ENCODE data around the gene CD101. TPM values are rescaled to one million over a fixed set of nuclear protein-coding genes. Genes with fewer than 3 reads are reported as not detected.

CD101 gene
- total RNA-seq, 1 donor from 2014 or later, result 0.53 TPM

GRCh38 chr1:116988248-116988647, 13.3 kb upstream of the CD101 start:
- no peak for FAIRE-seq
- no peak for TF ChIP-seq CTCF (IDR thresholded peaks at IDR 0.05; ENCODE audit: insufficient read depth, low read length, severe bottlenecking)
- Histone ChIP-seq H3K27me3 (ENCODE audit: control insufficient read depth, insufficient read depth, low read length) (no peaks in the 10 kb centered on the region), H3K36me3 (ENCODE audit: control insufficient read depth, insufficient read depth, low read length) (peaks cover 21% of the 10 kb centered on the region), H3K4me3 (ENCODE audit: low read depth, low read length) (no peak overlapping the region)
- DNase-seq (ENCODE audit: low read depth), result peak; percentile 29

DNA sequence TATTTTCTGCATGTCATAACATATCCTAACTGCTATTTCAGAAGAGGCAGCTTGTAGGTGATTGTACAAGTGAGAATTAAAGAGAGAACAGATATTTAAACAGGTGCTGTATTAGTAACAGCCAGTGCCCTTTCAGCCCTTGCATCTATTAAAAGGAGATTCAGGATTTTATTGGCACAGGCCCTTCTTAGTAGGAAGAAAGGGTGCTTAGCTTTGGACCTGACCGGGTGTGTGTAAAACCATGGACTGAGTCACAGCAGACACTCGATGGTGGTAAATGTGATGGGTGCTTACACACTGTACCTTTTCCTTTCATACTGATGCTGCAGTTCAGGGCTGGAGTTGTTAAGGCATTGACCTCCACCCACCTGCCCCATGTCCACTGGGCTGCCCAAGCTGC, 12.7 kb upstream of the CD101 start:
- FAIRE-seq, result peak; percentile 92
- no peak for TF ChIP-seq CTCF (IDR thresholded peaks at IDR 0.05; ENCODE audit: insufficient read depth, low read length, severe bottlenecking)
- DNase-seq (ENCODE audit: low read depth), result peak; percentile 75
- Histone ChIP-seq H3K27me3 (ENCODE audit: control insufficient read depth, insufficient read depth, low read length) (no peaks in the 10 kb centered on the region), H3K36me3 (ENCODE audit: control insufficient read depth, insufficient read depth, low read length) (peaks cover 21% of the 10 kb centered on the region), H3K4me3 (ENCODE audit: low read depth, low read length) (no peak overlapping the region)

GRCh38 chr1:116989835-116990234, 11.7 kb upstream of the CD101 start:
- no peak for TF ChIP-seq CTCF (IDR thresholded peaks at IDR 0.05; ENCODE audit: insufficient read depth, low read length, severe bottlenecking)
- Histone ChIP-seq H3K27me3 (ENCODE audit: control insufficient read depth, insufficient read depth, low read length) (no peaks in the 10 kb centered on the region), H3K4me3 (ENCODE audit: low read depth, low read length) (no peak overlapping the region), H3K36me3 (ENCODE audit: control insufficient read depth, insufficient read depth, low read length) (peaks cover 15% of the 10 kb centered on the region)
- FAIRE-seq (no peak), DNase-seq (ENCODE audit: low read depth) (no peak)

GRCh38 chr1:116990612-116991151, 10.9 kb upstream of the CD101 start:
- Histone ChIP-seq H3K4me3 (ENCODE audit: low read depth, low read length) (no peak overlapping the region), H3K36me3 (ENCODE audit: control insufficient read depth, insufficient read depth, low read length) (peaks cover 12% of the 10 kb centered on the region), H3K27me3 (ENCODE audit: control insufficient read depth, insufficient read depth, low read length) (no peaks in the 10 kb centered on the region)
- no peak for TF ChIP-seq CTCF (IDR thresholded peaks at IDR 0.05; ENCODE audit: insufficient read depth, low read length, severe bottlenecking)
- no peak for FAIRE-seq
- peak; percentile 90 for DNase-seq (ENCODE audit: low read depth)

GRCh38 chr1:116991171-116991845, 10.3 kb upstream of the CD101 start:
- Histone ChIP-seq H3K36me3 (ENCODE audit: control insufficient read depth, insufficient read depth, low read length) (peaks cover 11% of the 10 kb centered on the region), H3K27me3 (ENCODE audit: control insufficient read depth, insufficient read depth, low read length) (no peaks in the 10 kb centered on the region), H3K4me3 (ENCODE audit: low read depth, low read length) (no peak overlapping the region)
- TF ChIP-seq CTCF (IDR thresholded peaks at IDR 0.05; ENCODE audit: insufficient read depth, low read length, severe bottlenecking), result no peak
- FAIRE-seq, result no peak
- no peak for DNase-seq (ENCODE audit: low read depth)

DNA sequence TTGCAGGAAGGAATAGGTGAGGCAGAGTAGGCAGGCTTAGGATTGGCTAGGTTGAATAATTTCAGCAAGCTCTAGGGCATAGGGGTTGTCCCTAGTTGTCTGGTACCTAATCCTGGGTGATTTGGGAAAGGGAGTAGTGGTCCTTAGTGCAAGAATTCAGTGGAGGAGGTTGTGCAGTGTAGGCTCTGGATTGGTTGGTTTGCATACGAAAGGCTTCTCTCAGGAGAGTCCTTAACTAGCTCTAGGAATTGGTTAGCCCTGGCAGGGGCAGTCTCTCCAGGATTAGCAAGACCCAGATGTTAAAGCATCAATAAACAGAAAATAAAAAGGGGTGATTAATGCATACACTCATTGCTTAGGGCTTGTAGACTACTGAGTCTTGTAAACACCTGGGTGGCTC, 9.6 kb upstream of the CD101 start:
- DNase-seq (ENCODE audit: low read depth) (peak; percentile 21), FAIRE-seq (no peak)
- H3K27me3 ChIP-seq (ENCODE audit: control insufficient read depth, insufficient read depth, low read length), result no peaks in the 10 kb centered on the region
- no peak for TF ChIP-seq CTCF (IDR thresholded peaks at IDR 0.05; ENCODE audit: insufficient read depth, low read length, severe bottlenecking)
- no peak overlapping the region for H3K4me3 ChIP-seq (ENCODE audit: low read depth, low read length)
- peaks cover 7% of the 10 kb centered on the region for H3K36me3 ChIP-seq (ENCODE audit: control insufficient read depth, insufficient read depth, low read length)

Measured in bronchial epithelial cell (primary cell).